ENCODE results near the gene ZDHHC23. TPM values are rescaled to one million over a fixed set of nuclear protein-coding genes. Genes with fewer than 3 reads are reported as not detected.

ZDHHC23 gene, protein sequence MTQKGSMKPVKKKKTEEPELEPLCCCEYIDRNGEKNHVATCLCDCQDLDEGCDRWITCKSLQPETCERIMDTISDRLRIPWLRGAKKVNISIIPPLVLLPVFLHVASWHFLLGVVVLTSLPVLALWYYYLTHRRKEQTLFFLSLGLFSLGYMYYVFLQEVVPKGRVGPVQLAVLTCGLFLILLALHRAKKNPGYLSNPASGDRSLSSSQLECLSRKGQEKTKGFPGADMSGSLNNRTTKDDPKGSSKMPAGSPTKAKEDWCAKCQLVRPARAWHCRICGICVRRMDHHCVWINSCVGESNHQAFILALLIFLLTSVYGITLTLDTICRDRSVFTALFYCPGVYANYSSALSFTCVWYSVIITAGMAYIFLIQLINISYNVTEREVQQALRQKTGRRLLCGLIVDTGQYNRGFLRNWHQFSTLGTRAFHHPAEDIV
- total RNA-seq (ENCODE audit: low replicate concordance): 0.70 and 2.0 TPM in 2 replicates

DNA sequence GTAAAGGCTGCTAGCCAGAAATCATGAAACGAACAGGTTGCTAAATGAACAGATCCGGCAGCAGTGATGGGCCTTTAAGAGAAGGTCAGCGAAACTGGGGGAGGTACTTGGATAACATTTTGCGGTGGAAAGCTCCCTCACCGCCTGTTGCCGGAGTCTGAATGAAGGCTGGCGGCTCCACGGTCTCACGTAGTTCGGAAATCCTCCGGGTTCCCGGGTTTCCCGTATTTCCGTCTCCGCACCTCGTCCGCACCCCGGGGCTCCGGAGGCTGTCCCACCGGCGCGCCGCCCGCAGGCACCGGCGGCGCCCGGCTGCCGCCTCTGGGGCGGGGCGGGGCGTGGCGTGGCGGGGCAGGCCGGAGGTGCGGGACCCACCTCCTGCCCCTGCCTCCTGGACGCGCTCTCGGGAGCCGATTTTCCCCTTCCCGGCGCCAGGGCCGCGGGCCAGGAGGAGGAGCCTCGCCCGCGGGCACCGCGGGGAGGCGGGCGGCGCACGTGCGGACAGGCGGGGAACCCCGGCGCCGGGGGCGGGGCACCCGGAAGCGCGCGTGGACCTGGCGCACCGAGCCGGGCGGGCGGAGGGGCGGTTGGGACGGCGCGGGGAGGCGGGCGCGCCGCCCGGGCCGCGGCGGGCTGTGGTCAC is at the start of gene ZDHHC23:
Gene ZDHHC23 (plus strand): TSS at position 642 of the 643 bp plus-strand sequence. CDS start 790 bp downstream, outside the sequence.

Other genes with a start within 250 kb of the ZDHHC23 start
- gene NAA50, start 201.8 kb upstream of the ZDHHC23 start, total RNA-seq (ENCODE audit: low replicate concordance): 120 and 133 TPM in 2 replicates
- 87.8 and 89.1 TPM in 2 replicates for gene ATP6V1A, start 201.0 kb upstream of the ZDHHC23 start, total RNA-seq (ENCODE audit: low replicate concordance)
- gene GRAMD1C, start 109.2 kb upstream of the ZDHHC23 start, total RNA-seq (ENCODE audit: low replicate concordance): 1.6 and 13.1 TPM in 2 replicates
- gene CCDC191, start 108.5 kb downstream of the ZDHHC23 start, total RNA-seq (ENCODE audit: low replicate concordance): 1.4 and 3.3 TPM in 2 replicates
- 8.8 and 15.6 TPM in 2 replicates for gene QTRT2, start 108.7 kb downstream of the ZDHHC23 start, total RNA-seq (ENCODE audit: low replicate concordance)
- not detected in 2 replicates for gene DRD3, start 231.0 kb downstream of the ZDHHC23 start, total RNA-seq (ENCODE audit: low replicate concordance)